NT2/D1 (cell line): ENCODE data around the gene VPREB1.
"Not testable (repeated sequence)": the region's sequence is repeated elsewhere in the genome, so short reads cannot be mapped to it uniquely, and the experiment has no call there.

Experiments used
- DNase-seq: peaks from one replicate; pipeline ENCODE4 v3.0.0-alpha.2; 2011; ENCODE audit warnings: low read depth, low spot score
- H3K27me3 ChIP-seq: 2 replicates; pipeline ENCODE4 v1.6.0; 2011; ENCODE audit warnings: mild to moderate bottlenecking; ENCODE audit not compliant: insufficient read length, insufficient read depth
- H3K36me3 ChIP-seq: 2 replicates; pipeline ENCODE4 v1.6.1; 2011; ENCODE audit warnings: mild to moderate bottlenecking, low read length, mixed read lengths; ENCODE audit not compliant: insufficient read depth, insufficient read length
- H3K4me1 ChIP-seq: 2 replicates; pipeline ENCODE4 v1.5.1; 2011; ENCODE audit not compliant: insufficient read depth, insufficient read length
- H3K4me3 ChIP-seq: 2 replicates; pipeline ENCODE4 v1.5.1; 2011; ENCODE audit warnings: low read depth; ENCODE audit not compliant: insufficient read length
- H3K9ac ChIP-seq: 2 replicates; pipeline ENCODE4 v1.6.0; 2011; ENCODE audit warnings: low read depth; ENCODE audit not compliant: insufficient read length
- H3K9me3 ChIP-seq: 2 replicates; pipeline ENCODE4 v1.5.1; 2011; ENCODE audit warnings: mild to moderate bottlenecking, low read length; ENCODE audit not compliant: insufficient read depth
- SUZ12 ChIP-seq: IDR thresholded peaks from 2 replicates; pipeline ENCODE4 v1.6.1; 2011; ENCODE audit not compliant: insufficient read length, insufficient read depth; ENCODE audit errors: extremely low read depth
- YY1 ChIP-seq: IDR thresholded peaks from 2 replicates; pipeline ENCODE4 v1.6.1; 2011; ENCODE audit not compliant: insufficient read length, insufficient read depth
- ZNF274 ChIP-seq: IDR thresholded peaks from 2 replicates; pipeline ENCODE4 v1.6.1; 2011; ENCODE audit warnings: mild to moderate bottlenecking, low read depth, low read length

The VPREB1 gene

DNA sequence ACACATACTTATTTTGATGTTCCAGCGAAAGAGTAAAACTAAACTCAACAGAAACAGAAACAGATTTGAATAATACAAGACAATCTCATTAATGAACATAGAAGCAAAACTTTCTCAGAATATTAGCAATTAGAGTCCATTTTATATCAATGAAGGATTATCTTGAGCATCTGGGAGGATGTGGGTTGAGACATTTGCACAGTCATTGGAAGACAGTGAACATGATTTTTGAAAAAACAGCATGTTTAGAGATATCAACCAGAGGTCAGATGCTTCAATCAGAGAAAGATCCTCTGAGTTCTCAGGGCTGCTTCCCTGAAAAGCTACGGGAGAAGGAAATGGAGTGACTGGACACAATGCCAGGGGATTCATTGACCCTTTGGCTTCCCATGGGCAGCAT lies 35.9 kb upstream of the VPREB1 start:
- no peak overlapping the region for H3K9ac ChIP-seq
- H3K4me1 ChIP-seq, result no peaks in the 10 kb centered on the region
- peaks cover 98% of the 10 kb centered on the region for H3K27me3 ChIP-seq
- H3K4me3 ChIP-seq, result no peak overlapping the region
- no peaks in the 10 kb centered on the region for H3K36me3 ChIP-seq
- no peaks in the 10 kb centered on the region for H3K9me3 ChIP-seq
- no peak for TF ChIP-seq YY1
- no peak for TF ChIP-seq ZNF274
- TF ChIP-seq SUZ12, result no peak
- DNase-seq, result no peak

- H3K36me3 ChIP-seq, H3K4me1 ChIP-seq, H3K9ac ChIP-seq, DNase-seq, H3K9me3 ChIP-seq, H3K4me3 ChIP-seq: not testable (repeated sequence)
- H3K27me3 ChIP-seq, result peaks cover 99% of the 10 kb centered on the region
Observed at GRCh38 chr22:22209080-22209640, 35.4 kb upstream of the VPREB1 start.

- Histone ChIP-seq H3K36me3 (no peaks in the 10 kb centered on the region), H3K4me3 (no peak overlapping the region), H3K4me1 (no peaks in the 10 kb centered on the region), H3K27me3 (peaks cover 99% of the 10 kb centered on the region), H3K9me3 (no peaks in the 10 kb centered on the region), H3K9ac (no peak overlapping the region)
- TF ChIP-seq SUZ12 (no peak), ZNF274 (no peak), YY1 (no peak)
- DNase-seq, result no peak
Observed at GRCh38 chr22:22210375-22210774, 34.2 kb upstream of the VPREB1 start.

DNA sequence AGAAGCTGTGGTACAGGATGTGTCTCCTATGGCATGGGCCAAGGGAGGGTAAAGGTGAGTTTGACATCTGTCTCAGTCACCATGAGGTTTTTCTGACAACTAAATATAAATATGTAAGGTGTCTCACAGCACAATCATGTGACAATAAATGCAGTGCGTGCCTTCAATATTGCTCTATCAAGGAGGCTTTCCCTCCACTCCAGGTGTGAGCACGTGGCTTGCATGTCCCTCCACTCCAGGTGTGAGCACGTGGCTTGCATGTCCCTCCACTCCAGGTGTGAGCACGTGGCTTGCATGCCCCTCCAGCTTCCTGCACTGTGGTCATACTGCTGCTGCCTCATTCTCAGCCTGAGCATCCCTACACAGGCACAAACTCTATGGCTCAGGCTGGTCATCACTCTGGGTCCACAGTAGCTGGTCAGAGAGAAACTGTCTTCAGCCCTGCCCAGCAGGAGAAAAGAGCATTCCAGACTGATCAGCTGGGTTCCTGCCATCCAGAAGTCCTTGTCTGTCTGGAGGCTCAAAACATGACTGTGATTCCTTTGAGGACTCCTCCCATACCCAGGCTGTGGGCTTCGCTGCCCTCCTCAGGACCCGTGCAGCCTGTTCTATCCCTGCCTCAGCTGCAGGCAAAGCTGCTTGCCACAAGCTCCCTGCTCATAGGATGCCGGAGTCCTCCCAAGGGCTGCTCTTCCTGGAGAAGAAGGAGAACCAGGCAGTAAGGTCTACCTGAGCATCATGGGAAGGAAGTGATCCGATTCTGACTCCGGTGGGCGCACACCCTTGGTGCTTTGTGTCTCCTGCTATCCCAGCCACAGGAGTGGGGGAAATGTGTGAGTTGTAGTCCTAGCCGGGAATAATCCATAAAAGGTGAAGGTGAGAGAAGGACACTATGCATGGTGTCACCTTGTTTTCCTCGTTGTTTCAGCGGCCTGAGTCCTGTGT lies 33.4 kb upstream of the VPREB1 start:
- H3K9ac ChIP-seq, result no peak overlapping the region
- TF ChIP-seq YY1, result no peak
- no peak for TF ChIP-seq SUZ12
- no peak for TF ChIP-seq ZNF274
- no peak overlapping the region for H3K4me3 ChIP-seq
- DNase-seq, result no peak
- H3K36me3 ChIP-seq, result no peaks in the 10 kb centered on the region
- peaks cover 99% of the 10 kb centered on the region for H3K27me3 ChIP-seq
- no peaks in the 10 kb centered on the region for H3K9me3 ChIP-seq
- H3K4me1 ChIP-seq, result no peaks in the 10 kb centered on the region

DNA sequence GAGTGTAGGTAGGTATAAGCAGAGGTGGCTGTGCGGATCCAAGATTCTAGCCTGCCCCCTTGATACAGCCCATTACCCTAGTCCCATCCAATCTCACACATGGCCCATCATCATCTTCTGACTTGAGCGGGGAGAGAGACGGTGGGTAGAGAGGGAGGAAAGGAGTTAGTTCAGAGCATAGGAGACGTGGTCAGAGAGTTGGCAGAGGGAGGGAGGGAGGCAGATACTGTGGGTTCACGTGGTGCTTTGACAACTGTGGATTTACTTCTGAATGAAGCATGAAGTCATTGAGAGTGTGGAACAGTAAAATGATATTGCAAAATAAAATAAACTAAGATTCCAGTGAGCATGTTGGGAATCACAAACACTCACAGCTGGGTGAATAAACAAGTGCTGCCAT lies 31.4 kb upstream of the VPREB1 start:
- TF ChIP-seq SUZ12 (no peak), YY1 (no peak), ZNF274 (no peak)
- DNase-seq, result no peak
- H3K4me3 ChIP-seq, result no peak overlapping the region
- H3K9ac ChIP-seq, result no peak overlapping the region
- no peaks in the 10 kb centered on the region for H3K36me3 ChIP-seq
- peaks cover 99% of the 10 kb centered on the region for H3K27me3 ChIP-seq
- H3K9me3 ChIP-seq, result no peaks in the 10 kb centered on the region
- no peaks in the 10 kb centered on the region for H3K4me1 ChIP-seq

- no peaks in the 10 kb centered on the region for H3K4me1 ChIP-seq
- H3K36me3 ChIP-seq, result no peaks in the 10 kb centered on the region
- no peak for DNase-seq
- peaks cover 99% of the 10 kb centered on the region for H3K27me3 ChIP-seq
- no peak overlapping the region for H3K9ac ChIP-seq
- no peaks in the 10 kb centered on the region for H3K9me3 ChIP-seq
- no peak overlapping the region for H3K4me3 ChIP-seq
- TF ChIP-seq SUZ12 (no peak), ZNF274 (no peak), YY1 (no peak)
Observed at GRCh38 chr22:22214819-22215329, 29.7 kb upstream of the VPREB1 start.

DNA sequence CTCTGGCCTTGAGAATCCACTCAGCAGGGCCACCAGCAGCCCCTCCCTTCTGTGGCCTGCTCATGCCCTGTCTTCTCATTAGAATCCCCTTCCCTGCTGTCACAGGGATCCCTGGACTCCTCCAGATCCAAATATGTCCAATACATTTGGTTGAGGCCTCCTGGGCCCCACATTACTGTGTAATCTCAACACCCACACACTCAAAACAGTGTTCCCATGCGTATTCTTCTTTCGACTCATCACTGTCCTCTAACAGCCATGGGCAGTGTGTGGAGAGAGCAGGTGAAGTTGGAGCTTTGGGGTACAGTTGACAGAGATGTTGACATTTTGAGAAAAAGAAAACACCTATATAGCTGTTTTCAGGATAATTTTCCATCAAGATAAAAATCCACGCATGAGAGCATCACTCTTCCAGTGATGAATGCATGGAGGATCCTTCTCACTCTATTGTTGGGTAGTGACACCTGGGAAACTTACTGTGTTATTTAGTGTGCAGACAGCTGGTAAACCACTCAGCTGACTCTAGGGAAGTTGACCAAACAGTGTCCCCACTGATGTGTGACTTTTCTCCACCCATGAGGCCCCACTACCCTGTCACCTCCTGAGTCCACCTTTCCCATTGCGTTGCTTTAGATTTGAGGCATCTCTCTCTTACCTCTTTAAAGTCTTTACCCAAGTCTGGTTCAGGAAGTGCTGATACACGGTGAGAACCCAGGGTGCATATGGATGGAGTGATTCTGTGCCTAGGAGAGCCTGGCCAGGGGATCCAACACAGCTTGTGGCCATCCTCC lies 28.7 kb upstream of the VPREB1 start:
- no peak overlapping the region for H3K4me3 ChIP-seq
- H3K27me3 ChIP-seq, result peaks cover 96% of the 10 kb centered on the region
- TF ChIP-seq SUZ12, result no peak
- H3K36me3 ChIP-seq, result no peaks in the 10 kb centered on the region
- no peak overlapping the region for H3K9ac ChIP-seq
- no peaks in the 10 kb centered on the region for H3K4me1 ChIP-seq
- DNase-seq, result no peak
- H3K9me3 ChIP-seq, result no peaks in the 10 kb centered on the region
